ENCODE data around the gene MAPK9.

MAPK9 gene

GRCh38 chr5:180238631-180239030 is 53.3 kb downstream of the MAPK9 start:
- H3K4me3 ChIP-seq (ENCODE audit: low read length): no peak overlapping the region
- no peak for TF ChIP-seq CTCF (conservative IDR thresholded peaks at IDR 0.05; ENCODE audit: low read depth, low read length)
- DNase-seq (ENCODE audit: low read depth): no peak

- TF ChIP-seq CTCF (conservative IDR thresholded peaks at IDR 0.05; ENCODE audit: low read depth, low read length): no peak
- no peak overlapping the region for H3K4me3 ChIP-seq (ENCODE audit: low read length)
- DNase-seq (ENCODE audit: low read depth): no peak
Measured at GRCh38 chr5:180235846-180236245, 56.0 kb downstream of the MAPK9 start.

- H3K4me3 ChIP-seq (ENCODE audit: low read length): no peak overlapping the region
- TF ChIP-seq CTCF (conservative IDR thresholded peaks at IDR 0.05; ENCODE audit: low read depth, low read length): no peak
- DNase-seq (ENCODE audit: low read depth): no peak
Measured at GRCh38 chr5:180235077-180235476, 56.8 kb downstream of the MAPK9 start.

- no peak for DNase-seq (ENCODE audit: low read depth)
- H3K4me3 ChIP-seq (ENCODE audit: low read length): no peak overlapping the region
- no peak for TF ChIP-seq CTCF (conservative IDR thresholded peaks at IDR 0.05; ENCODE audit: low read depth, low read length)
Measured at GRCh38 chr5:180234271-180234670, 57.6 kb downstream of the MAPK9 start.

GRCh38 chr5:180233729-180234128 is 58.2 kb downstream of the MAPK9 start:
- H3K4me3 ChIP-seq (ENCODE audit: low read length): no peak overlapping the region
- DNase-seq (ENCODE audit: low read depth): no peak
- no peak for TF ChIP-seq CTCF (conservative IDR thresholded peaks at IDR 0.05; ENCODE audit: low read depth, low read length)

- no peak for DNase-seq (ENCODE audit: low read depth)
- H3K4me3 ChIP-seq (ENCODE audit: low read length): no peak overlapping the region
- no peak for TF ChIP-seq CTCF (conservative IDR thresholded peaks at IDR 0.05; ENCODE audit: low read depth, low read length)
Measured at GRCh38 chr5:180230017-180230416, 61.9 kb downstream of the MAPK9 start.

GRCh38 chr5:180222056-180222455 is 69.8 kb downstream of the MAPK9 start:
- TF ChIP-seq CTCF (conservative IDR thresholded peaks at IDR 0.05; ENCODE audit: low read depth, low read length): no peak
- DNase-seq (ENCODE audit: low read depth): no peak

More at GRCh38 chr5:180222056-180222455, 69.8 kb downstream of the MAPK9 start:
- no peak overlapping the region for H3K4me3 ChIP-seq (ENCODE audit: low read length)
